SK-MEL-5 (cell line): ENCODE data around the gene SPAG8. TPM values are rescaled to one million over a fixed set of nuclear protein-coding genes. Genes with fewer than 3 reads are reported as not detected.

ENCODE experiments used
- DNase-seq: peaks from one replicate; pipeline ENCODE4 v3.0.0-alpha.2; 2016; ENCODE audit warnings: low read depth, low spot score
- in situ Hi-C: cut with HindIII; loops from 2 replicates; pipeline ENCODE4 v1.10.0; 2016; ENCODE audit warnings: low sequenced_read_pairs, high pct_unique_total_duplicates, low pct_unique_long_range_greater_than_20kb
- small RNA-seq, 2 experiments: library from RNA; depleted of rRNA; stranded (forward); fragments of <200 nt; gene quantifications; one replicate each; pipeline ENCODE3, GENCODE V24; 2014
- total RNA-seq: library from RNA; depleted of rRNA; stranded (reverse); fragments of >200 nt; shearing (Covaris generic); gene quantifications from 2 replicates; pipeline ENCODE4 v1.2.3, GENCODE V29; 2014; rRNA removed

The SPAG8 gene
- total RNA-seq, 1 experiment from 2014 or later, result 0.05 TPM

DNA sequence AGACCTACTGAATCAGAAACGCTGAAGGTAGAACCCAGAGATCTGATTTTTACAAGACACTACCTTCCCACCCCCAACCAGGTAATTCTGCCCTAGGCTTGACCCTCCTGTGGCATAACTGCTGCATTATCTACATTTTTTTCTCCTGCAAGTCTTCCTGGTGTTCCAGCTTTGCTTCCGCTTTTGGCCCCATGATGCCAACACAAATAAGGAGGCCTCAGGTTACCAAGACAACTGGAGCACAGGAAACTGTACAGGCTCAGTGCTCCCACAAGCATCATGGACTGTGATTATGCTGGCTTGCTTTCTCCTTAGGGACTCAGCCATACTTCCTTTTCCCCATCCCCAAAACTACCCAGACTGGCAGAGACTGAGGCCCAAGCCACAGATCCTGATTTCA, 51.4 kb downstream of the SPAG8 start:
- no peak for DNase-seq
- in situ Hi-C loops, result no loop called here

DNA sequence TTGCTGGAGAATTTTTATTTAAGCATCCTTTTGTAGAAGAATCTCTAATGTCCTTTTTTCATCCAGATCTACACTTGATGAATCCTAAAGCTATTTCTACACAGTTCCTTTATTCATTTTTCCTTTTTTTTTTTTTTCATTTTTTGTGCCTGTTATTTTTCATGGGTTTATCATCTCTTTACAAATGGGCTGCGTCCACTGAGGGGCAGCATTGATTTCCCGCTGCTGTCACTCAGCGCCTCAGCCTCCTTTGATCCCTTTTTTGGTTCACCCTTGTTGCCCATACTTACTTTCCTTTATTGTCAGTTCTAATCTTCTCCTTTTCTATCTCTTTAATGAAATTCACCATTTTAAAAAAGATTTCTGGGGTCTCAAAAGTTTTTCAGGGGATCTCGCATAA, 52.3 kb downstream of the SPAG8 start:
- in situ Hi-C loops, result no loop called here
- DNase-seq, result no peak

Small RNA genes within 50 kb of the gene (small RNA-seq; reads per million reads assigned to genes)
- 0 to 0.05 reads per million in 2 experiments for gene HINT2

Other genes starting within 250 kb of the SPAG8 start
- gene TESK1, start 207.0 kb downstream of the SPAG8 start, total RNA-seq, result 4.1 and 5.5 TPM in 2 replicates
- gene CD72, start 193.8 kb downstream of the SPAG8 start, total RNA-seq, result 0.43 and 0.63 TPM in 2 replicates
- gene SIT1, start 161.3 kb downstream of the SPAG8 start, total RNA-seq, result not detected in 2 replicates
- gene RMRP, start 154.2 kb downstream of the SPAG8 start, total RNA-seq, result 21,584 and 34,307 TPM in 2 replicates
- 11.8 and 20.0 TPM in 2 replicates for gene CCDC107, start 154.0 kb downstream of the SPAG8 start, total RNA-seq
- 4.8 and 5.9 TPM in 2 replicates for gene ARHGEF39, start 147.1 kb downstream of the SPAG8 start, total RNA-seq
- gene CA9, start 138.3 kb downstream of the SPAG8 start, total RNA-seq, result 0.29 TPM in 1 of 2 replicates, not detected in the other
- 3.5 and 3.8 TPM in 2 replicates for gene TPM2, start 122.3 kb downstream of the SPAG8 start, total RNA-seq
- 58.0 and 66.8 TPM in 2 replicates for gene TLN1, start 80.1 kb downstream of the SPAG8 start, total RNA-seq
- 21.8 and 27.2 TPM in 2 replicates for gene CREB3, start 79.6 kb downstream of the SPAG8 start, total RNA-seq
- 32.1 and 37.1 TPM in 2 replicates for gene GBA2, start 63.0 kb downstream of the SPAG8 start, total RNA-seq
- 12.2 and 12.4 TPM in 2 replicates for gene RGP1, start 63.0 kb downstream of the SPAG8 start, total RNA-seq
- gene MSMP, start 58.0 kb downstream of the SPAG8 start, total RNA-seq, result not detected in 2 replicates
- gene NPR2, start 20.7 kb downstream of the SPAG8 start, total RNA-seq, result 0.53 and 1.1 TPM in 2 replicates
- 19.7 and 26.2 TPM in 2 replicates for gene HINT2, start 2.8 kb upstream of the SPAG8 start, total RNA-seq
- gene FAM221B, start 16.5 kb upstream of the SPAG8 start, total RNA-seq, result not detected in 2 replicates
- 0.55 and 1.0 TPM in 2 replicates for gene TMEM8B, start 17.0 kb upstream of the SPAG8 start, total RNA-seq
- not detected in 2 replicates for gene OR13J1, start 58.1 kb upstream of the SPAG8 start, total RNA-seq
- gene HRCT1, start 93.9 kb upstream of the SPAG8 start, total RNA-seq, result not detected in 2 replicates
- not detected in 2 replicates for gene SPAAR, start 97.2 kb upstream of the SPAG8 start, total RNA-seq
- gene OR2S2, start 145.9 kb upstream of the SPAG8 start, total RNA-seq, result not detected in 2 replicates
- 7.9 and 10.0 TPM in 2 replicates for gene RECK, start 224.7 kb upstream of the SPAG8 start, total RNA-seq